MM.1S (cell line): ENCODE data around the gene NGEF.
"Not testable (repeated sequence)": the region's sequence is repeated elsewhere in the genome, so short reads cannot be mapped to it uniquely, and the experiment has no call there.

Experiments used
- DNase-seq: peaks from one replicate; pipeline ENCODE4 v3.0.0-alpha.2; 2015
- H2AFZ ChIP-seq: fragments of 300-600 bp; sonication (generic); 2 replicates; pipeline ENCODE4 v1.6.0; 2016; ENCODE audit warnings: antibody characterized with exemption, low read length
- H3F3A ChIP-seq: fragments of 300-600 bp; sonication (generic); 2 replicates; pipeline ENCODE4 v1.6.1; 2016; ENCODE audit warnings: mild to moderate bottlenecking, antibody characterized with exemption, low read length, moderate library complexity, mixed read lengths; ENCODE audit not compliant: insufficient read depth
- H3K27ac ChIP-seq: fragments of 300-600 bp; sonication (generic); 2 replicates; pipeline ENCODE4 v1.5.1; 2016; ENCODE audit warnings: mild to moderate bottlenecking, low read length
- H3K27me3 ChIP-seq: fragments of 300-600 bp; sonication (generic); replicated peaks from 2 replicates; pipeline ENCODE4 v1.6.0; 2016; ENCODE audit warnings: low read length; ENCODE audit not compliant: insufficient read depth
- H3K36me3 ChIP-seq: fragments of 300-600 bp; sonication (generic); replicated peaks from 2 replicates; pipeline ENCODE4 v1.6.1; 2016; ENCODE audit warnings: mild to moderate bottlenecking, low read length, mixed read lengths; ENCODE audit not compliant: insufficient read depth
- H3K4me1 ChIP-seq: fragments of 300-600 bp; sonication (generic); 2 replicates; pipeline ENCODE4 v1.6.1; 2016; ENCODE audit warnings: low read length, mixed read lengths
- H3K4me2 ChIP-seq: fragments of 300-600 bp; sonication (generic); 2 replicates; pipeline ENCODE4 v1.6.0; 2016; ENCODE audit warnings: low read depth, low read length
- H3K4me3 ChIP-seq: fragments of 300-600 bp; sonication (generic); 2 replicates; pipeline ENCODE4 v1.5.1; 2016; ENCODE audit warnings: low read length, mixed read lengths
- H3K79me2 ChIP-seq: fragments of 300-600 bp; sonication (generic); 2 replicates; pipeline ENCODE4 v1.6.1; 2016; ENCODE audit warnings: mixed run types, low read length, mixed read lengths
- H3K9ac ChIP-seq: fragments of 300-600 bp; sonication (generic); 2 replicates; pipeline ENCODE4 v1.6.1; 2016; ENCODE audit warnings: low read length, mixed read lengths
- H3K9me2 ChIP-seq: fragments of 300-600 bp; sonication (generic); replicated peaks from 2 replicates; pipeline ENCODE4 v1.6.1; 2016; ENCODE audit warnings: mild to moderate bottlenecking, low read length, mixed read lengths; ENCODE audit not compliant: insufficient read depth
- H3K9me3 ChIP-seq: fragments of 300-600 bp; sonication (generic); replicated peaks from 2 replicates; pipeline ENCODE4 v1.6.1; 2016; ENCODE audit warnings: mild to moderate bottlenecking, low read length, mixed read lengths; ENCODE audit not compliant: insufficient read depth
- H4K20me1 ChIP-seq: fragments of 300-600 bp; sonication (generic); 2 replicates; pipeline ENCODE4 v1.6.1; 2016; ENCODE audit warnings: mild to moderate bottlenecking, low read length, moderate library complexity, mixed read lengths; ENCODE audit not compliant: insufficient read depth
- EZH2 ChIP-seq: fragments of 300-600 bp; sonication (generic); optimal IDR thresholded peaks from 2 replicates; pipeline ENCODE3; 2017; ENCODE audit warnings: low read depth, mild to moderate bottlenecking, antibody characterized with exemption, low read length, mixed read lengths
- EZH2phosphoT487 ChIP-seq: fragments of 300-600 bp; sonication (generic); IDR thresholded peaks from 2 replicates; pipeline ENCODE4 v1.6.1; 2018; ENCODE audit warnings: antibody characterized with exemption, low read length
- TF ChIP-seq, protein P1 (sequence below): fragments of 300-600 bp; sonication (generic); IDR thresholded peaks from 2 replicates; pipeline ENCODE4 v1.5.1; 2016; ENCODE audit warnings: antibody characterized with exemption, low read length, mixed read lengths

Gene NGEF

GRCh38 chr2:233055362-233055761 lies 42.3 kb upstream of the NGEF start:
- H3K9me3 ChIP-seq: no peaks in the 10 kb centered on the region
- H3K9ac ChIP-seq: no peak overlapping the region
- no peaks in the 10 kb centered on the region for H3K9me2 ChIP-seq
- no peak for DNase-seq
- no peak overlapping the region for H2AFZ ChIP-seq
- TF ChIP-seq, protein P1, sequence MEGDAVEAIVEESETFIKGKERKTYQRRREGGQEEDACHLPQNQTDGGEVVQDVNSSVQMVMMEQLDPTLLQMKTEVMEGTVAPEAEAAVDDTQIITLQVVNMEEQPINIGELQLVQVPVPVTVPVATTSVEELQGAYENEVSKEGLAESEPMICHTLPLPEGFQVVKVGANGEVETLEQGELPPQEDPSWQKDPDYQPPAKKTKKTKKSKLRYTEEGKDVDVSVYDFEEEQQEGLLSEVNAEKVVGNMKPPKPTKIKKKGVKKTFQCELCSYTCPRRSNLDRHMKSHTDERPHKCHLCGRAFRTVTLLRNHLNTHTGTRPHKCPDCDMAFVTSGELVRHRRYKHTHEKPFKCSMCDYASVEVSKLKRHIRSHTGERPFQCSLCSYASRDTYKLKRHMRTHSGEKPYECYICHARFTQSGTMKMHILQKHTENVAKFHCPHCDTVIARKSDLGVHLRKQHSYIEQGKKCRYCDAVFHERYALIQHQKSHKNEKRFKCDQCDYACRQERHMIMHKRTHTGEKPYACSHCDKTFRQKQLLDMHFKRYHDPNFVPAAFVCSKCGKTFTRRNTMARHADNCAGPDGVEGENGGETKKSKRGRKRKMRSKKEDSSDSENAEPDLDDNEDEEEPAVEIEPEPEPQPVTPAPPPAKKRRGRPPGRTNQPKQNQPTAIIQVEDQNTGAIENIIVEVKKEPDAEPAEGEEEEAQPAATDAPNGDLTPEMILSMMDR: no peak
- TF ChIP-seq EZH2phosphoT487: no peak
- TF ChIP-seq EZH2: no peak
- H3K4me1 ChIP-seq: peaks cover 6% of the 10 kb centered on the region
- no peaks in the 10 kb centered on the region for H3K27me3 ChIP-seq
- H3K79me2 ChIP-seq: peaks cover 2% of the 10 kb centered on the region
- no peaks in the 10 kb centered on the region for H4K20me1 ChIP-seq
- no peaks in the 10 kb centered on the region for H3F3A ChIP-seq
- no peak overlapping the region for H3K4me3 ChIP-seq
- H3K4me2 ChIP-seq: no peak overlapping the region
- no peaks in the 10 kb centered on the region for H3K36me3 ChIP-seq
- H3K27ac ChIP-seq: no peak overlapping the region

- H2AFZ ChIP-seq: peak overlapping the region; percentile 57; the same call in 1 of the 2 replicates
These were observed 41.1 kb upstream of the NGEF start for GRCh38 chr2:233053928-233054784.

DNA sequence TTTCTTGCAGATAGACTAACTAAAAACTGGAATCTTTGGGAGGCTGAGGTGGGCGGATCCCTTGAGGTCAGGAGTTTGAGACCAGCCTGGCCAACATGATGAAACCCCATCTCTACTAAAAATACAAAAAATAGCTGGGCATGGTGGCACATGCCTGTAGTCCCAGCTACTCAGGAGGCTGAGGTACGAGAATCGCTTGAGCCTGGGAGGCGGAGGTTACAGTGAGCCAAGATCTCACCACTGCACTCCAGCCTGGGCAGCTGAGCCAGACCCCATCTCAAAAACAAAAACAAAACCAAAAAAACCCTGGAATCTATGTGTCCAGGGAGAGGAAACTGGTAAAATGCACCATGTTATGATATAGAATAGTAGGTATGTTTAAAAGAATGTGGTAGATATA lies 39.5 kb upstream of the NGEF start:
- H2AFZ ChIP-seq, H4K20me1 ChIP-seq, H3K27me3 ChIP-seq, H3K4me1 ChIP-seq, H3K27ac ChIP-seq, H3F3A ChIP-seq, H3K9ac ChIP-seq, H3K79me2 ChIP-seq, H3K4me3 ChIP-seq, H3K9me2 ChIP-seq, H3K4me2 ChIP-seq, DNase-seq, H3K36me3 ChIP-seq, H3K9me3 ChIP-seq: not testable (repeated sequence)

More at GRCh38 chr2:233053928-233054784, 41.1 kb upstream of the NGEF start:
- Histone ChIP-seq H3K36me3 (no peaks in the 10 kb centered on the region), H3F3A (no peaks in the 10 kb centered on the region), H3K27ac (no peak overlapping the region), H3K4me1 (no peaks in the 10 kb centered on the region), H3K9ac (no peak overlapping the region), H3K9me3 (no peaks in the 10 kb centered on the region), H3K9me2 (no peaks in the 10 kb centered on the region), H3K4me3 (no peak overlapping the region), H3K4me2 (peak overlapping the region; percentile 53; the same call in 1 of the 2 replicates), H4K20me1 (no peaks in the 10 kb centered on the region), H3K27me3 (no peaks in the 10 kb centered on the region), H3K79me2 (no peaks in the 10 kb centered on the region)
- no peak for TF ChIP-seq EZH2phosphoT487
- TF ChIP-seq, protein P1: peak; percentile 91
- peak; percentile 64 for DNase-seq
